HG02981 (cell line): ENCODE results near the gene HM13.
"Not testable (repeated sequence)": the region's sequence is repeated elsewhere in the genome, so short reads cannot be mapped to it uniquely, and the experiment has no call there.

Experiments
- ATAC-seq: cut with Tn5 transposase; IDR thresholded peaks from one replicate; pipeline ENCODE4 v1.9.1; 2021; ENCODE audit warnings: mild to moderate bottlenecking, moderate library complexity; ENCODE audit not compliant: unreplicated experiment

HM13 gene

GRCh38 chr20:31540406-31540805 lies 26.2 kb downstream of the HM13 start:
- no peak for ATAC-seq

GRCh38 chr20:31542201-31542842 lies 28.1 kb downstream of the HM13 start:
- ATAC-seq = no peak

- ATAC-seq = no peak
Measured at GRCh38 chr20:31542963-31543362, 28.7 kb downstream of the HM13 start.

DNA sequence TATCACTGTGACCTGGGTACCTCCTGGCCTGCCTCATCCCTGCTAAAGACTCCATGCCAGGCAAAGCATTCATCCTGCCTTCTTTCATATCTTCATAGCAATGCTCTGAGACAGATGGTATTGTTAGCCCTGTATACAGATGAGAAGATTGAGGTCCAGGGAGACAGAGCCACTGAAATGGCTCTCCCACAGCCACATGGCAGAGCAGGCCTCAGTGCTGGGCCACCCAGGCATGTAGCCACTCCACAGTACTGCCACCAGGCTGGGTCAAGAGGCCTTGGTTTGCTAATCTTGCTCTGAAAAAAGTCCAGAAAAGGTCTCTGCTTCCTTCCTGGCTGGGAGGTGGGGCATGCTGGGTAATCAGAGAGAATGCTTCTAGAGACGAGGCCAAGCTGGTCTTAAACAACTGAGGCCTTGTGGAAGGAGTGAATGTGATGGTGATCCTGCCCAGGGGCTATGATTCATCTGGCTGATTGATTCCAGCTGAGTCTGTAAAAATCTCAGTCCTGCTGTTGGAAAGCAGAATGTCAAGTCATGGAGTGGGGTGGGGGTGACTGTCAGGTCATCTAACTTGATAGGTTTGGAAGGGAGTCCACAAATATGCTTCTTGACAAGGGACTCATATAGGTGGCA lies 29.8 kb downstream of the HM13 start:
- no peak for ATAC-seq

GRCh38 chr20:31544600-31544999 lies 30.4 kb downstream of the HM13 start:
- ATAC-seq = no peak

- not testable (repeated sequence) for ATAC-seq
Measured at GRCh38 chr20:31545621-31546040, 31.4 kb downstream of the HM13 start.

- peak; percentile 77 for ATAC-seq
Measured at GRCh38 chr20:31547017-31547675, 32.9 kb downstream of the HM13 start.

DNA sequence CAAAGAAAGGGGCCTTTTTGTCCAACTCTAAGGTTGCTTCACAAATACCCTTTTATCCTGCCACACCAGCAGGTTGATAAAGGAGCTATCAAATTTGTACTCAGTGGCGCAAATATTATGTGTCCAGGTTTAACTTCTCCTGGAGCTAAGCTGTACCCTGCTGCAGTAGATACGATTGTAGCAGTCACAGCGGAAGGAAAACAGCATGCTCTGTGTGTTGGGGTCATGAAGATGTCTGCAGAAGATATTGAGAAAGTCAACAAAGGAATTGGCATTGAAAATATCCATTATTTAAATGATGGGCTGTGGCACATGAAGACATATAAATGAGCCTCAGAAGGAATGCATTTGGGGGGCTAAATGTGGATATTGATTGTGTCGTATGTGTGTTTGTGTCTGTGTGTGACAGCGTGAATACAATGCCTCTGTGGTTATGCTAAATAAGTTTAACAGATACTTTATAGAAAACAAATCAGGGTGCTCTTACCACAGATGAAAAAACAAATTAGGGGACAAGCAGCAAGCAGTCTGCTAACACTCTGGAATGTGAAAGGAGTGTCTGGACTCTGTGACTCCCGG lies 33.6 kb downstream of the HM13 start:
- ATAC-seq = no peak

GRCh38 chr20:31548820-31549512 lies 34.7 kb downstream of the HM13 start:
- ATAC-seq = no peak

DNA sequence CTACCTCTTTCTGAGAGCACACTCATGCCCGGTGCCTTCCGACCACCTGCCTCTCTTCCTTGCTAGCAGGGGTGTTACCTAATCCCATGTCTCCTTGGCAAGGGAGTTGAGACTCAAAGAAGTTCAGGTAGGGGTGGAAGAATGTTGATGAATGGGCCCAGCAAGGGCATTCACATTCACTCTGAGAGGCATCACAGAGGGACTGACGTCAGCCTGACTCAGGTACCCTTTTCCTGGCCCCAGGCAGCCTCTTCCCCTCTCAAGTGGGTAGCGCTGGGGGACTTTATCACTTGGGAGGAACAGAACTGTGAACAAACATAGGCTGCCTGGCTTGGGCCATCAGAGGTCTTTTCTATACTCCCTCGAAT lies 35.3 kb downstream of the HM13 start:
- ATAC-seq = no peak

- ATAC-seq = no peak
Measured at GRCh38 chr20:31550099-31550498, 35.9 kb downstream of the HM13 start.

DNA sequence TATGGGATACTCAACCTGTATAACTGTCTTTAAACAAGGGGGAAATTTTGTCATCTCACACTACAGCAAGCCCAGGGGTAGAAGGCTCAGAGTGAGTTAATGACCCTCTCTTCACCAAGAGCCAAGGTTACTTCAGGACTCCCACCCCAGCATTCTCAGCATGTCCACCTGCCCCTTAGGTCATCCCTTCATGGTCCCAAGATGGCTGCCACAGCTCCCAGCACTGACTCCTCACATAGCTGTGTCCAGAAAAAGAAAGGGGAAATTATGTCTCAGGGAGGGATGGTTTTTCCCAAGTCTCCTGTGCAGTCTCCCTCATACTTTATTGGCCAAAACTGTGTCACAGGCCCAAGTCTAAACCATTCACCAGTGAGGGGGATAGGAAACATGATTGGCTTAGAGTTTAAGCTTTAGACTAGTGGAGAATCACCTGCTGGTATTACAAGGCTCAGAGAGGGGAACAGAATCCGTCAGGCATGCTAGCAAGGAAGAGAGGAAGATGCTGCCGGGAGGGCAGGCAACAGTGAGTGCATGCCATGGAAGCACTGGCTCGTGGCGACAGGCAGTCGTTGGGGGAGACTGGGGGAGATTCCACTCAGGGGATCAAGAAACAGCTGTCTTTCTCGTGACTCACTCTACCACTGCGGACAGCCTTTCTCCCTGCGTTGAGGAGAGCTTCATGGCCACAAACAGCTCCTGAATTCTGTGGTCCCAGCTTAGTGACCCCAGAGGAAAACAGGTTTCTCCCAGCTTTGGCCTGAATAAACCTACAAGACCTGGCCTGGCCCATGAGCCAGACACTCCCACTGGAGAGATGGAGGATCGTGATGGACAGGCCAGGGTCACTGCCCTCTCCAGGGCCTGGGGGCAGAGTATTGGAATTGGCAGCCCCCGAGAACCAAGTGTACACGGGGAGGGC lies 37.2 kb downstream of the HM13 start:
- ATAC-seq = no peak

GRCh38 chr20:31555203-31555775 lies 41.0 kb downstream of the HM13 start:
- ATAC-seq = no peak

DNA sequence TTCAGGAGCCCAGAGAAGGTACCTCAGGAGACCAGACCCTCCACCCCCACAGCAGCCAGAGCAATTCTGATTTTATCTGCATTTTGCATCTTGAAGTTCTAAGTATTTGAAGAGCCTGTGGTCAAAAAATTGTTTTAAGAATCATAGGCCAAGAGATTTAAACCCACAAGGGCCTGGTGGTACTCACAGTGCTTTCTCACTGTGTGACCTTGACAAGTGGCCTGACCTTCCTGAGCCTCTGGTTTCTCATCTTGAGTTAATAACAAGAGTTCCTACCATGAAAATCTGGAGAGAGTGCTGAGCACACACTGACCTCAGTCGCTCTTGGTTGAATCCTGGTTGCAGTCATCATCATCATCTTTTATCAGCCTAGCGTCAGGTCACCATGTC lies 45.5 kb downstream of the HM13 start:
- no peak for ATAC-seq

DNA sequence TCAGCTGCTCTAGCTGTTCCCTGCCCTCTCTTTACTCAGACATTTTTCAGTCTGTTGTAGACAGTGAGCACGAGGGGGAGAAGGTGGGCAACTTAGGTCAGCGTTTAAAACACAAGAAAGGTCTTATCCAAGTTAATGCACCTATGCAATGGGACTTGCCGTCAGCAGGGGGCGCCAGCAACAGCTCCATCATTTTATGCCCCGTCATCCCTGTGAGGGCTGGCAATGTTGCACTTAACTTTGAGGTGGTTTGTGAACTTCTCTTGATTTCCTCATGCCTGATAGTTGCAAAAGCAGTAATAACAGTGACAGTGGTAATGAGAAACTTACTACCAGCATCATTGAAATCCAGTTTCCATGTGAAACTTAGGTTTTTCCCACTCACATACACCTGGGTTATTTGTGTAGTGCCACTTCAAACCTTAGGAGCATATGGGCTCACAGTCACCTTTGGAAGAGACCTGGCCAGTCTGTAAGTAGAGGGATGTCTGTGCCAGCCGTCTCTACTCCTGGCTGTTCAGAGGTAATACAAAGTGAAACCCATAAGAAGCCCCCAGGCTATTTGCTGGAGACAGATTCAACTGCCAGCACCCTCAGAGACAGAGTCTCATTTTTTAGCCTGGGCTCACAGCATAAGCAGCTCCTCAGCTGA lies 46.0 kb downstream of the HM13 start:
- ATAC-seq = peak; percentile 46

DNA sequence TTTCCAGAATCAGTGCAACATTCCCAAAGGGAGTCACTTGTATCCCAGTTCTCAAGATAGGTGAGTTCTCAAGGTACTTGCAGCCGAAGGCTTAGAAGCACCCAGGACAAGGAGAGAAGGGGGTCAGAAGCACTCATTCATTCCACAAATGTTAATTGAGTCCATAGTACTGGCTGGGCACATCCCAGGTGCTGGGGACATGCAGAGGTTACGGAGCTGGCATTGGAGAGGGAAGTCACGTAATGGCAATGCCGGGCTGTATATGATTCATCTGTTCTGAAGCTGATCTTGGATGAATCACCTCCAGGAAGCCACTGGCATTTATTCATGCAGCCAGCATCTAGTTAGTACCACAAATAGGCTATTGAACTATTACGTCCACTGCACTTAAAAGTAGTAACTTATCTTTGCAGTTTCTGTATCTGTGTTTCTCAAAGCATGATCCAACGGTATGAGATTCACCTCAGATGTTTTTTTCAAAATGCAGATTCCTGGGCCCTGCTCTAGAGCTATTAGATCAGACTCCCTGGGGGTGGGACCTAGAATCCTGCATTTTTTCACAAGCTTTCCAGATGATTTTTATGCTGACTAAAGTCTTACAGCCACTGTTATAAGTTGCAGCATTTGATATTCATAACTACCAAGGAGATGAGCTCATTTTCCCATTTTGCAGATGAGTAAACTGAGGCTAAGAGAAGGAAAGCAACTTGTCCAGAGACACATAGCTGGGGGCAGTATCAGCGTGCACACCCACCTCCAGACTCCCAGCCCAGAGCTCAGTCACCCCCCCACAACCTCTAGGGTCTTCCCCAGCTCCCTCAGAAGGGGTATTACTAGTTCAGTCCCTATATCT lies 46.7 kb downstream of the HM13 start:
- ATAC-seq = no peak

DNA sequence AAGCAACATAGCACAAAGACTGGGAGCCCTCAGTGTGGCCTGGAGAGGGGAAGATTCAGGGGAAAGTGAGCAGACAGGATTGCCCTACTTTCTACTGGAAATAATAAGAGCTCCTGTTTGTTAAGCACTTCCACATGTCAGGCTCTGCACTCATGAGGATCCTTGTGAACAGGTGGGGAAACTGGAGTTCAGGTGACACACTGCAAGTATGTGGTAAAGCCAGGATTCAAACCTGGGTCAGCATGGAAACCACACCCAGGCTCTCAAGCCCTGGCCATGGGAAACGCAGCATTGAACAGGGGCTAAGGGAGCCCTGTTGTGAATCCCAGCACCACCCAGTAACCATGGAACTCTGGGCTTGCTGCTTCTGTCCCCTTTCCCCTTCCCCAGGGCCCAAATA lies 48.0 kb downstream of the HM13 start:
- ATAC-seq = no peak

- ATAC-seq = no peak
Measured at GRCh38 chr20:31564284-31564683, 50.0 kb downstream of the HM13 start.
